H1 (cell line): Measurements from ENCODE around the gene LDLRAD4. TPM values are rescaled to one million over a fixed set of nuclear protein-coding genes. Genes with fewer than 3 reads are reported as not detected.

Experiments used
- CHD7 ChIP-seq: fragments of 300-600 bp; sonication (generic); IDR thresholded peaks from 2 replicates; pipeline ENCODE4 v1.7.1; 2012; ENCODE audit warnings: low read length, moderate library complexity, mild to moderate bottlenecking, inconsistent platforms; ENCODE audit not compliant: insufficient replicate concordance
- polyA plus RNA-seq, 7 experiments: library from polyadenylated mRNA; depleted of rRNA in 3 of 7; stranded (reverse) in 5 of 7; unstranded in 2 of 7; fragments of >200 nt in 5 of 7; fragments of 200-250 nt in 2 of 7; gene quantifications; 1 replicate in 5 of 7; 2 replicates in 1 of 7; 4 replicates in 1 of 7; pipeline versions ENCODE4 v1.2.1 to v1.2.3, GENCODE V29; 2011 to 2013; ENCODE audit warnings: missing spikeins in 2 of 7, mixed read lengths in 2 of 7
- total RNA-seq: library from RNA; stranded (reverse); fragmentation: NEBNext Ultra II Directional; extraction: Animal tissue kit (Norgen Biotek cat#: 25700); gene quantifications from 2 replicates; pipeline ENCODE4 v1.2.1, GENCODE V29; 2021

LDLRAD4 gene
- total and polyA plus RNA-seq, 2 of the 8 experiments (the other 6 are each of a cell fraction or from before 2014, with no cell fraction given), result 0.77 to 1.4 TPM

GRCh38 chr18:13470516-13471197, 252.1 kb downstream of the LDLRAD4 start (continued):
- no peak for TF ChIP-seq CHD7
